ENCODE data around the gene CTNND1.
"Not testable (repeated sequence)": the region's sequence is repeated elsewhere in the genome, so short reads cannot be mapped to it uniquely, and the experiment has no call there.

CTNND1 gene

GRCh38 chr11:57815877-57816276, 54.3 kb downstream of the CTNND1 start:
- CTCF ChIA-PET: interaction anchor here (0.9 kb wide), 1 partner anchor 470 kb away, joined by 3 read pairs; no protein-coding TSS in a partner anchor
- Mint-ChIP-seq H3K27ac (no peak overlapping the region), H3K4me3 (no peak overlapping the region), H3K36me3 (peaks cover 3% of the 10 kb centered on the region), H3K4me1 (no peaks in the 10 kb centered on the region), H3K9me3 (no peaks in the 10 kb centered on the region), H3K27me3 (no peaks in the 10 kb centered on the region)
- DNase-seq: no peak

GRCh38 chr11:57818812-57819211, 57.2 kb downstream of the CTNND1 start:
- Mint-ChIP-seq H3K4me1 (no peaks in the 10 kb centered on the region), H3K27me3 (peaks cover 7% of the 10 kb centered on the region), H3K36me3 (peaks cover 3% of the 10 kb centered on the region), H3K9me3 (no peaks in the 10 kb centered on the region), H3K27ac (no peak overlapping the region), H3K4me3 (no peak overlapping the region)
- no peak for DNase-seq
- CTCF ChIA-PET: interaction anchor here (1.2 to 2.4 kb wide), 2 partner anchors 18 to 249 kb away, joined by 3 to 7 read pairs; no protein-coding TSS in a partner anchor

- CTCF ChIA-PET: interaction anchor here (1.2 to 2.4 kb wide), 2 partner anchors 19 to 249 kb away, joined by 3 to 7 read pairs; no protein-coding TSS in a partner anchor
- DNase-seq: no peak
- Mint-ChIP-seq H3K4me3 (no peak overlapping the region), H3K9me3 (no peaks in the 10 kb centered on the region), H3K36me3 (peaks cover 3% of the 10 kb centered on the region), H3K4me1 (no peaks in the 10 kb centered on the region), H3K27me3 (peaks cover 7% of the 10 kb centered on the region), H3K27ac (no peak overlapping the region)
Observed at GRCh38 chr11:57819252-57819979, 57.8 kb downstream of the CTNND1 start.

- Mint-ChIP-seq H3K4me1 (no peaks in the 10 kb centered on the region), H3K36me3 (no peaks in the 10 kb centered on the region), H3K27ac (no peak overlapping the region), H3K9me3 (no peaks in the 10 kb centered on the region), H3K27me3 (peaks cover 10% of the 10 kb centered on the region), H3K4me3 (no peak overlapping the region)
- DNase-seq: no peak
- CTCF ChIA-PET: interaction anchor here (0.8 kb wide), 1 partner anchor 374 kb away, joined by 3 read pairs; no protein-coding TSS in a partner anchor
Observed at GRCh38 chr11:57823859-57824258, 62.3 kb downstream of the CTNND1 start.

GRCh38 chr11:57834852-57835251, 73.2 kb downstream of the CTNND1 start:
- no peak for DNase-seq
- Mint-ChIP-seq H3K27me3 (peaks cover 22% of the 10 kb centered on the region), H3K36me3 (no peaks in the 10 kb centered on the region), H3K9me3 (no peaks in the 10 kb centered on the region), H3K27ac (no peak overlapping the region), H3K4me3 (no peak overlapping the region), H3K4me1 (no peaks in the 10 kb centered on the region)
- CTCF ChIA-PET: no interaction called here

GRCh38 chr11:57838609-57839008, 77.0 kb downstream of the CTNND1 start:
- peaks cover 14% of the 10 kb centered on the region for H3K27me3 Mint-ChIP-seq
- H3K27ac Mint-ChIP-seq, H3K36me3 Mint-ChIP-seq, H3K4me3 Mint-ChIP-seq, H3K4me1 Mint-ChIP-seq, H3K9me3 Mint-ChIP-seq, CTCF ChIA-PET, DNase-seq: not testable (repeated sequence)

- Mint-ChIP-seq H3K36me3 (no peaks in the 10 kb centered on the region), H3K4me1 (no peaks in the 10 kb centered on the region)
Observed at GRCh38 chr11:57842873-57843272, 81.3 kb downstream of the CTNND1 start.

GRCh38 chr11:57867966-57868365, 106.4 kb downstream of the CTNND1 start:
- Mint-ChIP-seq H3K27me3 (no peaks in the 10 kb centered on the region), H3K4me3 (no peak overlapping the region), H3K9me3 (no peaks in the 10 kb centered on the region), H3K36me3 (no peaks in the 10 kb centered on the region), H3K27ac (no peak overlapping the region), H3K4me1 (peaks cover 2% of the 10 kb centered on the region)
- DNase-seq: no peak
- CTCF ChIA-PET: no interaction called here

More at GRCh38 chr11:57842873-57843272, 81.3 kb downstream of the CTNND1 start:
- Mint-ChIP-seq H3K9me3 (no peaks in the 10 kb centered on the region), H3K27me3 (peaks cover 5% of the 10 kb centered on the region), H3K27ac (no peak overlapping the region), H3K4me3 (no peak overlapping the region)
- CTCF ChIA-PET: interaction anchor here (0.6 to 1.1 kb wide), 2 partner anchors 16 to 42 kb away, joined by 3 read pairs; no protein-coding TSS in a partner anchor
- no peak for DNase-seq

- H3K27ac Mint-ChIP-seq: no peak overlapping the region
- no peaks in the 10 kb centered on the region for H3K27me3 Mint-ChIP-seq
- no peaks in the 10 kb centered on the region for H3K36me3 Mint-ChIP-seq
- no peak for DNase-seq
- peaks cover 8% of the 10 kb centered on the region for H3K4me1 Mint-ChIP-seq
- H3K9me3 Mint-ChIP-seq: no peaks in the 10 kb centered on the region
- H3K4me3 Mint-ChIP-seq: no peak overlapping the region
- CTCF ChIA-PET: no interaction called here
Observed at GRCh38 chr11:57868491-57868890, 106.9 kb downstream of the CTNND1 start.
